HEK293 (cell line): Measurements from ENCODE around the gene IL1RAPL1.

ENCODE experiments used
- CTCF ChIA-PET: fragments of 350-600 bp; formaldehyde crosslinking; extraction: SDS; loops from one replicate; lab custom pipeline; 2021; ENCODE audit warnings: antibody characterized with exemption; lab: Yijun Ruan, JAX
- POLR2A ChIA-PET: fragments of 300-600 bp; formaldehyde crosslinking; extraction: SDS; loops from one replicate; lab custom pipeline; 2020; ENCODE audit warnings: antibody characterized with exemption, inconsistent platforms; lab: Yijun Ruan, JAX
- H3K27ac ChIP-seq: fragments of 200-500 bp; sonication (Bioruptor generic); 2 replicates; pipeline ENCODE4 v1.5.1; 2014; ENCODE audit warnings: low read depth, low read length, control low read depth, inconsistent platforms; ENCODE audit errors: extremely low read depth
- H3K36me3 ChIP-seq, 2 experiments: fragments of 200-500 bp in 1 of 2; sonication (Bioruptor generic) in 1 of 2; 1 replicate in 1 of 2; 2 replicates in 1 of 2; pipeline ENCODE4 v1.5.1; 2014 to 2017; ENCODE audit warnings: inconsistent platforms in 2 of 2, low read length in 2 of 2; ENCODE audit not compliant: control insufficient read depth in 2 of 2, insufficient read depth in 1 of 2
- H3K4me1 ChIP-seq: fragments of 200-500 bp; sonication (Bioruptor generic); 2 replicates; pipeline ENCODE4 v1.5.1; 2014; ENCODE audit warnings: mild to moderate bottlenecking, low read length, inconsistent platforms; ENCODE audit not compliant: control insufficient read depth, insufficient read depth
- H3K4me3 ChIP-seq: 2 replicates; pipeline ENCODE4 v1.5.1; 2011; ENCODE audit warnings: low read depth, mild to moderate bottlenecking, control low read depth, low read length, moderate library complexity
- H3K9me3 ChIP-seq: fragments of 200-500 bp; sonication (Bioruptor generic); 2 replicates; pipeline ENCODE4 v1.5.1; 2014; ENCODE audit warnings: low read depth, low read length, inconsistent platforms; ENCODE audit not compliant: control insufficient read depth, insufficient read depth
- GLI4 ChIP-seq: fragments of 450-650 bp; formaldehyde crosslinking; IDR thresholded peaks from 2 replicates; pipeline ENCODE4 v1.5.1; 2016; ENCODE audit warnings: missing biosample characterization, missing genetic modification characterization
- KLF10 ChIP-seq: fragments of 450-650 bp; IDR thresholded peaks from 2 replicates; pipeline ENCODE4 v1.5.1; 2018; ENCODE audit warnings: missing biosample characterization, mild to moderate bottlenecking, missing genetic modification characterization
- PRDM2 ChIP-seq: fragments of 450-650 bp; formaldehyde crosslinking; IDR thresholded peaks from 2 replicates; pipeline ENCODE4 v1.5.1; 2016; ENCODE audit warnings: missing biosample characterization, missing genetic modification characterization, borderline replicate concordance
- ZEB2 ChIP-seq: fragments of 450-650 bp; formaldehyde crosslinking; IDR thresholded peaks from 2 replicates; pipeline ENCODE4 v1.5.1; 2016; ENCODE audit warnings: missing biosample characterization, missing genetic modification characterization
- ZFHX2 ChIP-seq: fragments of 450-650 bp; formaldehyde crosslinking; conservative IDR thresholded peaks from 2 replicates; pipeline ENCODE4 v1.5.1; 2016; ENCODE audit warnings: missing biosample characterization, missing genetic modification characterization
- ZFP69B ChIP-seq: fragments of 450-650 bp; formaldehyde crosslinking; IDR thresholded peaks from 2 replicates; pipeline ENCODE4 v1.5.1; 2016; ENCODE audit warnings: missing biosample characterization, missing genetic modification characterization
- ZNF133 ChIP-seq: fragments of 450-650 bp; formaldehyde crosslinking; IDR thresholded peaks from 2 replicates; pipeline ENCODE4 v1.5.1; 2016; ENCODE audit warnings: missing biosample characterization, missing genetic modification characterization
- ZNF155 ChIP-seq: fragments of 450-650 bp; formaldehyde crosslinking; IDR thresholded peaks from 2 replicates; pipeline ENCODE4 v1.5.1; 2016; ENCODE audit warnings: missing biosample characterization, missing genetic modification characterization
- ZNF239 ChIP-seq: fragments of 450-650 bp; formaldehyde crosslinking; IDR thresholded peaks from 2 replicates; pipeline ENCODE4 v1.5.1; 2016; ENCODE audit warnings: missing biosample characterization, missing genetic modification characterization
- ZNF266 ChIP-seq: fragments of 450-650 bp; formaldehyde crosslinking; IDR thresholded peaks from 2 replicates; pipeline ENCODE4 v1.5.1; 2016; ENCODE audit warnings: missing biosample characterization, missing genetic modification characterization, low read depth
- ZNF416 ChIP-seq: fragments of 450-650 bp; formaldehyde crosslinking; IDR thresholded peaks from 2 replicates; pipeline ENCODE4 v1.5.1; 2016; ENCODE audit warnings: missing biosample characterization, missing genetic modification characterization
- ZNF423 ChIP-seq: fragments of 450-650 bp; formaldehyde crosslinking; IDR thresholded peaks from 2 replicates; pipeline ENCODE4 v1.5.1; 2016; ENCODE audit warnings: missing biosample characterization, missing genetic modification characterization
- ZNF433 ChIP-seq: fragments of 450-650 bp; formaldehyde crosslinking; IDR thresholded peaks from 2 replicates; pipeline ENCODE4 v1.5.1; 2016; ENCODE audit warnings: missing biosample characterization, missing genetic modification characterization, low read depth
- ZNF48 ChIP-seq: fragments of 450-650 bp; formaldehyde crosslinking; IDR thresholded peaks from 2 replicates; pipeline ENCODE4 v1.5.1; 2016; ENCODE audit warnings: missing biosample characterization, missing genetic modification characterization
- ZNF488 ChIP-seq: fragments of 450-650 bp; formaldehyde crosslinking; IDR thresholded peaks from 2 replicates; pipeline ENCODE4 v1.5.1; 2016; ENCODE audit warnings: missing biosample characterization, missing genetic modification characterization
- ZNF518A ChIP-seq: fragments of 450-650 bp; formaldehyde crosslinking; conservative IDR thresholded peaks from 2 replicates; pipeline ENCODE4 v1.5.1; 2016; ENCODE audit warnings: low read depth, missing biosample characterization, missing genetic modification characterization
- ZNF560 ChIP-seq: fragments of 450-650 bp; formaldehyde crosslinking; IDR thresholded peaks from 2 replicates; pipeline ENCODE4 v1.5.1; 2017; ENCODE audit warnings: missing biosample characterization, missing genetic modification characterization, borderline replicate concordance
- ZNF580 ChIP-seq: fragments of 450-650 bp; formaldehyde crosslinking; IDR thresholded peaks from 2 replicates; pipeline ENCODE4 v1.5.1; 2016; ENCODE audit warnings: missing biosample characterization, missing genetic modification characterization
- ZNF626 ChIP-seq: fragments of 450-650 bp; sonication (Bioruptor Pico); formaldehyde crosslinking; IDR thresholded peaks from 2 replicates; pipeline ENCODE4 v1.5.1; 2018; ENCODE audit warnings: missing biosample characterization, missing genetic modification characterization, inconsistent platforms
- ZNF629 ChIP-seq: fragments of 450-650 bp; formaldehyde crosslinking; IDR thresholded peaks from 2 replicates; pipeline ENCODE4 v1.5.1; 2017; ENCODE audit warnings: missing biosample characterization, missing genetic modification characterization
- ZNF768 ChIP-seq: fragments of 450-650 bp; formaldehyde crosslinking; IDR thresholded peaks from 2 replicates; pipeline ENCODE4 v1.5.1; 2018; ENCODE audit warnings: missing biosample characterization, mild to moderate bottlenecking, missing genetic modification characterization
- ZNF837 ChIP-seq: fragments of 450-650 bp; formaldehyde crosslinking; IDR thresholded peaks from 2 replicates; pipeline ENCODE4 v1.5.1; 2016; ENCODE audit warnings: missing biosample characterization, missing genetic modification characterization
- TF ChIP-seq, protein P1 (sequence below): fragments of 450-650 bp; formaldehyde crosslinking; IDR thresholded peaks from 2 replicates; pipeline ENCODE4 v1.5.1; 2016; ENCODE audit warnings: missing biosample characterization, missing genetic modification characterization

Gene IL1RAPL1

DNA sequence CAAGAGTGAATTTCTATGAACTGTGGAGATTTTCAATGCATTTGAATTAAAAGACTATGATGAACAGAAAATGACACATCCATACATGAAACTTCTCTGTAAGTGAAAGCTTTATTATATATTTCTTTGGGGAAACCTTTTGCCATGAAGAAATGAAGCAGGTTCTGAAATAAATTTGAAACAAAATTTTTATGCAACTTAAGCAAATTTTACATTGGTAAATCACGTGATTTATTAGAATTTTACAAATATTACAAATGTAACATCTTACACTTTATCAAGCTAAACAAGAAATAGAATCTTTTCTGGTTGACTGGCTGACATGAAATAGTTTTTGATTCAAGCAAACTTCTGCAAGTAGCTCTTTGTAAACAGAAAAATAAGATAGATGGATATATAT lies 131.2 kb downstream of the IL1RAPL1 start (continued):
- TF ChIP-seq ZNF416 (tag by site-specific recombination): no peak
- TF ChIP-seq ZNF433 (tag by site-specific recombination): no peak
- no peak for TF ChIP-seq ZFP69B (tag by site-specific recombination)
- no peak for TF ChIP-seq ZNF48
- no peak for TF ChIP-seq ZNF768 (tag by site-specific recombination)
- TF ChIP-seq, protein P1, sequence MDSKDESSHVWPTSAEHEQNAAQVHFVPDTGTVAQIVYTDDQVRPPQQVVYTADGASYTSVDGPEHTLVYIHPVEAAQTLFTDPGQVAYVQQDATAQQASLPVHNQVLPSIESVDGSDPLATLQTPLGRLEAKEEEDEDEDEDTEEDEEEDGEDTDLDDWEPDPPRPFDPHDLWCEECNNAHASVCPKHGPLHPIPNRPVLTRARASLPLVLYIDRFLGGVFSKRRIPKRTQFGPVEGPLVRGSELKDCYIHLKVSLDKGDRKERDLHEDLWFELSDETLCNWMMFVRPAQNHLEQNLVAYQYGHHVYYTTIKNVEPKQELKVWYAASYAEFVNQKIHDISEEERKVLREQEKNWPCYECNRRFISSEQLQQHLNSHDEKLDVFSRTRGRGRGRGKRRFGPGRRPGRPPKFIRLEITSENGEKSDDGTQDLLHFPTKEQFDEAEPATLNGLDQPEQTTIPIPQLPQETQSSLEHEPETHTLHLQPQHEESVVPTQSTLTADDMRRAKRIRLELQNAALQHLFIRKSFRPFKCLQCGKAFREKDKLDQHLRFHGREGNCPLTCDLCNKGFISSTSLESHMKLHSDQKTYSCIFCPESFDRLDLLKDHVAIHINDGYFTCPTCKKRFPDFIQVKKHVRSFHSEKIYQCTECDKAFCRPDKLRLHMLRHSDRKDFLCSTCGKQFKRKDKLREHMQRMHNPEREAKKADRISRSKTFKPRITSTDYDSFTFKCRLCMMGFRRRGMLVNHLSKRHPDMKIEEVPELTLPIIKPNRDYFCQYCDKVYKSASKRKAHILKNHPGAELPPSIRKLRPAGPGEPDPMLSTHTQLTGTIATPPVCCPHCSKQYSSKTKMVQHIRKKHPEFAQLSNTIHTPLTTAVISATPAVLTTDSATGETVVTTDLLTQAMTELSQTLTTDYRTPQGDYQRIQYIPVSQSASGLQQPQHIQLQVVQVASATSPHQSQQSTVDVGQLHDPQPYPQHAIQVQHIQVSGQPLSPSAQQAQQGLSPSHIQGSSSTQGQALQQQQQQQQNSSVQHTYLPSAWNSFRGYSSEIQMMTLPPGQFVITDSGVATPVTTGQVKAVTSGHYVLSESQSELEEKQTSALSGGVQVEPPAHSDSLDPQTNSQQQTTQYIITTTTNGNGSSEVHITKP (tag by site-specific recombination): no peak
- TF ChIP-seq ZNF239 (tag by site-specific recombination): no peak
- no peak for TF ChIP-seq ZNF423 (tag by site-specific recombination)
- no peak for TF ChIP-seq KLF10 (tag by site-specific recombination)
- no peak for TF ChIP-seq ZNF560

- Histone ChIP-seq H3K9me3 (no peaks in the 10 kb centered on the region), H3K4me1 (no peaks in the 10 kb centered on the region), H3K36me3 (no peaks in the 10 kb centered on the region), H3K4me3 (no peak overlapping the region), H3K27ac (no peak overlapping the region)
- ChIA-PET POLR2A (interaction anchor here (0.6 kb wide), 1 partner anchor 1128 kb away, joined by 3 read pairs; no protein-coding TSS in a partner anchor), CTCF (interaction anchor here (0.8 kb wide), 1 partner anchor 18 kb away, joined by 3 read pairs; no protein-coding TSS in a partner anchor)
- TF ChIP-seq GLI4: no peak
- no peak for TF ChIP-seq ZNF266 (tag by site-specific recombination)
- no peak for TF ChIP-seq ZNF580 (tag by site-specific recombination)
- no peak for TF ChIP-seq ZNF837 (tag by site-specific recombination)
- no peak for TF ChIP-seq ZNF629 (tag by site-specific recombination)
- no peak for TF ChIP-seq ZNF48
- no peak for TF ChIP-seq ZNF155 (tag by site-specific recombination)
- no peak for TF ChIP-seq ZNF626 (tag by site-specific recombination)
- no peak for TF ChIP-seq ZNF488 (tag by site-specific recombination)
- no peak for TF ChIP-seq ZNF518A (tag by site-specific recombination)
- TF ChIP-seq ZFHX2 (tag by site-specific recombination): no peak
- TF ChIP-seq ZEB2 (tag by site-specific recombination): no peak
- TF ChIP-seq PRDM2: no peak
- TF ChIP-seq ZNF133 (tag by site-specific recombination): no peak
These were observed 132.4 kb downstream of the IL1RAPL1 start for GRCh38 chrX:28719620-28720019.
